Activated CD8-positive, alpha-beta memory T cell treated with anti-CD3 and anti-CD28 coated beads, Interleukin-2, amount 10 ng/mL, durations not matched to agents 7 days and 5 days (primary cell): ENCODE results near the gene RBAK. TPM values are rescaled to one million over a fixed set of nuclear protein-coding genes. Genes with fewer than 3 reads are reported as not detected.
"Not testable (repeated sequence)": the region's sequence is repeated elsewhere in the genome, so short reads cannot be mapped to it uniquely, and the experiment has no call there.

Experiments used
- ATAC-seq: fragments of 150-1000 bp; cut with Tn5 transposase; one replicate; pipeline ENCODE4 v1.10.0; 2021; ENCODE audit warnings: moderate library complexity
- CTCF ChIA-PET: fragments of 350-600 bp; sonication (Branson Sonifier 250); formaldehyde crosslinking; loops from one replicate; lab custom pipeline; 2021; ENCODE audit warnings: antibody characterized with exemption; lab: Charles Lee
- DNase-seq: peaks from one replicate; pipeline ENCODE4 v3.0.0-alpha.2; 2020
- H3K27ac Mint-ChIP-seq: one replicate; pipeline ENCODE4 v1.8.0; 2021; ENCODE audit warnings: mild to moderate bottlenecking, mixed read lengths
- H3K27me3 Mint-ChIP-seq: one replicate; pipeline ENCODE4 v1.8.0; 2021; ENCODE audit warnings: mixed read lengths
- H3K36me3 Mint-ChIP-seq: one replicate; pipeline ENCODE4 v1.8.0; 2021; ENCODE audit warnings: mild to moderate bottlenecking, mixed read lengths
- H3K4me1 Mint-ChIP-seq: one replicate; pipeline ENCODE4 v1.8.0; 2021; ENCODE audit warnings: mixed read lengths
- H3K4me3 Mint-ChIP-seq: one replicate; pipeline ENCODE4 v1.8.0; 2021; ENCODE audit warnings: mild to moderate bottlenecking, moderate library complexity, mixed read lengths
- H3K9me3 Mint-ChIP-seq: one replicate; pipeline ENCODE4 v1.8.0; 2022; ENCODE audit warnings: low read depth, mixed read lengths
- total RNA-seq, 2 experiments: library from RNA; stranded (reverse); gene quantifications; one replicate each; pipeline ENCODE4 v1.2.3, GENCODE V29; 2021

The RBAK gene
- total RNA-seq = 10 to 100 TPM; 11.0 to 11.9 TPM

DNA sequence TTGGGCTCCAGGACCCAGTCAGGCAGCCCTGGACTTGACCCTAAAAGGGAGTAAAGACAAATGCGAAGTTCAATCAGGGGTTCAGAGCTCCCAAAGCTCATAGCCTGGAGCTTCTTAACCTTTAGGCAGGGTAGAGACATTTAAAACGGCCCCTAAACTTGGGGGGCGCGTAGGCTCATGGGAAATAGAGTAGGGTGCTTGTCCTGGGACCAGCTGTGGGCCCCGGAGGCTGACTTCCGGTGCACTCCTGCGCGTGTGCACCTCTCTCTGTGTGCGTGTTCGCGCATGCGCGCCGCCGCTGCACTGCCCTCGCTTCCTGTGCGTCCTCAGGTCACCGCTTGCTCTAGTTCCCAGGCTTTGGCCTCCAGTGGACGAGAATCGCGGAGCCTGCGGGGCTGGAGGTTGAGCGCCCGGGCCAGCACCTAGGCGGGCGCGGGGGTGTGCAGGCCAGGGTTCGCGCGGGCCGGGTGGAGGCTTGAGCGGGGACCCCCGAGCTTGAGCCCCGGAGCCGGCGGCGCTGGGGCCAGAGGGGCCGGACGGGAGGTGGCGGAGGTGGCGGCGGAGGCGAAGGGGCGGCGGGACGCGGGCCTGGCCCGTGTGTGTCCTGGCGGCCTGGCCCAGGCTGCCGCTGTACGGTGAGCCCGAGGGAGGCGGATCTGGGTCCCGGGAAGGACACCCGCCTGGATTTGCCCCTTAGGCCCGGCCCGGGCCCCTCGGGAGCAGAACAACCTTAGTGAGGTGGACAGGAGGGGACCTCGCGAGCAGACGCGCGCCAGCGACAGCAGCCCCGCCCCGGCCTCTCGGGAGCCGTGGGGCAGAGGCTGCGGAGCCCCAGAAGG, at the start of gene RBAK:
TSS of gene RBAK (plus strand) at position 303 of the 839 bp plus-strand sequence. CDS start 2,217 bp downstream, outside the sequence.
- ATAC-seq (peak; percentile 100), DNase-seq (peak; percentile 96)
- H3K4me3 Mint-ChIP-seq = peak within 1 kb of the TSS; percentile 89

GRCh38 chr7:4996696-4997222, 48.9 kb upstream of the RBAK start:
- H3K27me3 Mint-ChIP-seq = no peaks in the 10 kb centered on the region
- H3K9me3 Mint-ChIP-seq = no peaks in the 10 kb centered on the region
- ATAC-seq (no peak), DNase-seq (no peak)
- H3K4me1 Mint-ChIP-seq = peaks cover 2% of the 10 kb centered on the region
- H3K27ac Mint-ChIP-seq = no peak overlapping the region
- H3K36me3 Mint-ChIP-seq = peaks cover 4% of the 10 kb centered on the region
- H3K4me3 Mint-ChIP-seq = no peak overlapping the region
- CTCF ChIA-PET = interaction anchor here (0.6 to 1.6 kb wide), 2 partner anchors 88 to 1587 kb away, joined by 4 read pairs; no protein-coding TSS in a partner anchor

More for the DNA sequence above, at the start of gene RBAK:
- Mint-ChIP-seq H3K27me3 (no peaks in the 10 kb centered on the region), H3K9me3 (peaks cover 2% of the 10 kb centered on the region), H3K4me1 (peaks cover 36% of the 10 kb centered on the region), H3K36me3 (peaks cover 35% of the 10 kb centered on the region), H3K27ac (peak within 1 kb of the TSS; percentile 90)
- CTCF ChIA-PET = interaction anchor here (0.6 to 1.9 kb wide), 3 partner anchors 18 to 72 kb away, joined by 3 to 15 read pairs (median 4); no protein-coding TSS in a partner anchor

GRCh38 chr7:4998244-4998643, 47.4 kb upstream of the RBAK start:
- ATAC-seq (no peak), DNase-seq (no peak)
- Mint-ChIP-seq H3K27me3 (no peaks in the 10 kb centered on the region), H3K36me3 (peaks cover 5% of the 10 kb centered on the region), H3K4me1 (peaks cover 2% of the 10 kb centered on the region), H3K27ac (no peak overlapping the region), H3K4me3 (no peak overlapping the region), H3K9me3 (no peaks in the 10 kb centered on the region)
- CTCF ChIA-PET = interaction anchor here (1.6 kb wide), 1 partner anchor 86 kb away, joined by 4 read pairs; no protein-coding TSS in a partner anchor

GRCh38 chr7:4998910-4999309, 46.8 kb upstream of the RBAK start:
- H3K4me1 Mint-ChIP-seq = peaks cover 2% of the 10 kb centered on the region
- CTCF ChIA-PET = no interaction called here
- H3K9me3 Mint-ChIP-seq = no peaks in the 10 kb centered on the region
- no peak overlapping the region for H3K4me3 Mint-ChIP-seq
- H3K27me3 Mint-ChIP-seq = no peaks in the 10 kb centered on the region
- no peak overlapping the region for H3K27ac Mint-ChIP-seq
- no peak for ATAC-seq
- DNase-seq = no peak
- H3K36me3 Mint-ChIP-seq = peaks cover 4% of the 10 kb centered on the region

DNA sequence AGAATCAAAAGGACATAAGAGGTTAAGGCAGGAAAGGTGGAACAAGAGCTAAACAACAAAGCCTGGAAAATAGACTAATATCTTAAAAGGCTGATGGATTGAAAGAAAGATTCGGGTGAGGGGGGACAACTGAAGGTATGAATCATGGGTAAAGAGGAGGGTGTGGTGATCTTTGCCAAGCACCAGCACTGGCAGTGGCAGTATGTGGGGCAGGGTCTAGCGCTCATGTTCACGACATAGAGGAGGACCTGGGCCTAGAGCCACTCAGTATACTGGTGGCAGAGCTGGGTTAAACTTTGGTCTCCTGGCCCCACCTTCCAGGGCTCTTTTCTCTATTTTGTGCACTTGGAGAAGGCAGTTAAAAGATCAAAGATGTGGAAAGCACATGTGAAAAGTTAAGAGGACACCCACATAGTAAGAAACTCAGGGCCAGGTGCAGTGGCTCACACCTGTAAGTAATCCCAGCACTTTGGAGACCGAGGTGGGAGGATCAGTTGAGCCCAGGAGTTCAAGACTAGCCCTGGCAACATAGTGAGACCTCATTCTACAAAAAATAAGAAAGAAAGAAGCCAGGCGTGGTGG, 46.2 kb upstream of the RBAK start:
- no peak overlapping the region for H3K4me3 Mint-ChIP-seq
- DNase-seq = no peak
- H3K27me3 Mint-ChIP-seq = no peaks in the 10 kb centered on the region
- no peak for ATAC-seq
- H3K27ac Mint-ChIP-seq = no peak overlapping the region
- peaks cover 2% of the 10 kb centered on the region for H3K4me1 Mint-ChIP-seq
- peaks cover 4% of the 10 kb centered on the region for H3K36me3 Mint-ChIP-seq
- H3K9me3 Mint-ChIP-seq = no peaks in the 10 kb centered on the region
- CTCF ChIA-PET = no interaction called here

DNA sequence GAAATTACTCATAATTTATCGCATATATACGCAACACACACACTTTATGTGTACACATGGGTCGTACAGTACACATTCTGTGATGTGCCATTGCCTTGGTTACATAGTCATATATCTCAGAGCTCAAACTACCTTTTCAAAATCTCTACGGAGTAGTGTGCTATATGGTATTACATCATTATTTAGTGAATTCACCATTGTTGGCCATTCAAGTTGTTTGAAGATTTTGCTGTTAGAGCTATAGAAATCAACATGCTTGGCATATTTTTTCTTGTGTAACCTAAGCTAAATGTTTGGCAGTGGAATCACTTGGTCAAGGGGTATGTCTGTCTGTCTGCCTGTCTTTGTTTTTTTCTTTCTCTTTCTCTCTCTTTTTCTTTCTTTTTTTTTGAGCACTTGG, 44.7 kb upstream of the RBAK start:
- Mint-ChIP-seq H3K27ac (no peak overlapping the region), H3K4me1 (peaks cover 5% of the 10 kb centered on the region)
- CTCF ChIA-PET = no interaction called here

GRCh38 chr7:5001911-5002310, 43.7 kb upstream of the RBAK start:
- CTCF ChIA-PET = no interaction called here

More for the DNA sequence above, 44.7 kb upstream of the RBAK start:
- Mint-ChIP-seq H3K4me3 (no peak overlapping the region), H3K9me3 (no peaks in the 10 kb centered on the region), H3K36me3 (peaks cover 7% of the 10 kb centered on the region), H3K27me3 (no peaks in the 10 kb centered on the region)
- DNase-seq (no peak), ATAC-seq (no peak)

DNA sequence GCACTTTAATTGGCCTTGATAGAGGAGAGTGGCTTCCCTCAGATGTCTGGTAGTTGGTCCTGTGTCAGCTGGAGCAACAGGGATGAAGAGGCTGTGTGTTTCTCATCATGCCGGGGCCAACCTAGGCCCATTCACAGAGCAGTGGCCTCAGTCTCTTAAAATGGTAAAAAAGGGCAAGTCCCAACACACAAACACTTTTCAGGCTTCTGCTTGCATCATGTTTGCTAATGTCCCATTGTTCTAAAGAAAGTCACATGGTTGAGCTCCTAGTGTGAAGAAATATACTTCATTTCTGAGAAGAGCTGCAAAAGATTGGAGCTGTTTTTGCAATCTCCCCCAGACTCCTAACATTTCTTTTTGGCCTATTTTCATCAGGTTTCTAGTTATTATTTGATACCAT, 40.6 kb upstream of the RBAK start:
- Mint-ChIP-seq H3K36me3 (peaks cover 17% of the 10 kb centered on the region), H3K4me3 (no peak overlapping the region), H3K9me3 (peaks cover 5% of the 10 kb centered on the region), H3K4me1 (peaks cover 4% of the 10 kb centered on the region), H3K27ac (no peak overlapping the region), H3K27me3 (no peaks in the 10 kb centered on the region)
- DNase-seq (no peak), ATAC-seq (no peak)
- CTCF ChIA-PET = no interaction called here

More at GRCh38 chr7:5001911-5002310, 43.7 kb upstream of the RBAK start:
- H3K4me1 Mint-ChIP-seq = peaks cover 5% of the 10 kb centered on the region
- H3K9me3 Mint-ChIP-seq = no peaks in the 10 kb centered on the region
- no peaks in the 10 kb centered on the region for H3K27me3 Mint-ChIP-seq
- H3K27ac Mint-ChIP-seq = no peak overlapping the region
- no peak for DNase-seq
- ATAC-seq = no peak
- peaks cover 7% of the 10 kb centered on the region for H3K36me3 Mint-ChIP-seq
- no peak overlapping the region for H3K4me3 Mint-ChIP-seq

GRCh38 chr7:5012985-5013384, 32.7 kb upstream of the RBAK start:
- DNase-seq (no peak), ATAC-seq (no peak)
- Mint-ChIP-seq H3K9me3 (peaks cover 5% of the 10 kb centered on the region), H3K27ac (no peak overlapping the region), H3K4me1 (no peaks in the 10 kb centered on the region), H3K36me3 (peaks cover 15% of the 10 kb centered on the region), H3K4me3 (no peak overlapping the region), H3K27me3 (no peaks in the 10 kb centered on the region)
- CTCF ChIA-PET = no interaction called here

DNA sequence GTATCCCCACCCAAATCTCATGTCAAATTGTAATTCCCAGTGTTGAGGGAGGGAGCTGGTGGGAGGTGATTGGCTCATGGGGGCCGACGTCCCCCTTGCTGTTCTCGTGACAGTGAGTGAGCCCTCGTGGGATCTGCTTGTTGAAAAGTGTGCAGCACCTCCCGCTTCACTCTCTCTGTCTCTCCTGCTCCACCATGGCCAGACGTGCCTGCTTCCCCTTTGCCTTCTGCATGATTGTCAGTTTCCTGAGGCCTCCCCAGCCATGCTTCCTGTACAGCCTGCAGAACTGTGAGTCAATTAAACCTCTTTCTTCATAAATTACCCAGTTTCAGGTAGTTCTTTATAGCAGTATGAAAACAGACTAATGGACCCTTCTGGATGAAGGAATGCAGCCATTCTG, 29.7 kb upstream of the RBAK start:
- H3K27me3 Mint-ChIP-seq, H3K4me1 Mint-ChIP-seq, H3K9me3 Mint-ChIP-seq, H3K4me3 Mint-ChIP-seq, CTCF ChIA-PET, ATAC-seq, H3K36me3 Mint-ChIP-seq, H3K27ac Mint-ChIP-seq, DNase-seq: not testable (repeated sequence)

- H3K9me3 Mint-ChIP-seq, H3K27me3 Mint-ChIP-seq, H3K27ac Mint-ChIP-seq, DNase-seq, H3K4me3 Mint-ChIP-seq, H3K4me1 Mint-ChIP-seq, ATAC-seq, H3K36me3 Mint-ChIP-seq, CTCF ChIA-PET: not testable (repeated sequence)
Observed at GRCh38 chr7:5017626-5018025, 28.0 kb upstream of the RBAK start.

DNA sequence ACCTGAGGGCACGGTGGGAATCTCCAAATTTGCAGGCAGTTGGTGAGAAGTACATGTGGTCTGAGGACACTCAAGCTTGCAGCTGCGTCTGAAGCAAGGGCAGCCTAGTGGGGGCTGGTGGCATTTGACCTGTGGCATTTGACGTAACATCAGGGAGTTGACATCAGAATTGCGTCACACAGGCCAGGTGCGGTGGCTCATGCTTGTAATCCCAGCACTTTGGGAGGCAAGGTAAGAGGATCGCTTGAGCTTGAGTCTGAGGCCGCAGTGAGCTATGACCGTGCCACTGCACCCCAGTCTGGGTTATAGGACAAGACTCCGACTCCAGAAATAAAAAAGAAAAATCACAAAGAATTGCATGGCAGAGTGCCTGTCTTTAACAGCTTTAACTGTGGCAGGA, 25.6 kb upstream of the RBAK start:
- DNase-seq (no peak), ATAC-seq (no peak)
- Mint-ChIP-seq H3K27ac (no peak overlapping the region), H3K36me3 (peaks cover 5% of the 10 kb centered on the region), H3K9me3 (no peaks in the 10 kb centered on the region), H3K4me3 (no peak overlapping the region), H3K4me1 (no peaks in the 10 kb centered on the region), H3K27me3 (no peaks in the 10 kb centered on the region)
- CTCF ChIA-PET = no interaction called here

- H3K27ac Mint-ChIP-seq, H3K4me1 Mint-ChIP-seq, H3K36me3 Mint-ChIP-seq, H3K4me3 Mint-ChIP-seq, CTCF ChIA-PET, H3K27me3 Mint-ChIP-seq, DNase-seq, H3K9me3 Mint-ChIP-seq, ATAC-seq: not testable (repeated sequence)
Observed at GRCh38 chr7:5020976-5021550, 24.6 kb upstream of the RBAK start.
